Vagina (tissue), 2 donors: ENCODE data around the gene STK32B. TPM values are rescaled to one million over a fixed set of nuclear protein-coding genes. Genes with fewer than 3 reads are reported as not detected.

Experiments used
- DNase-seq, 2 donors: peaks; one replicate each; pipeline ENCODE4 v3.0.0-alpha.2; 2017; ENCODE audit errors: extremely low spot score in 2 of 2
- H3K27ac ChIP-seq: fragments of 200-600 bp; sonication (generic); one replicate; pipeline ENCODE4 v1.5.1; 2019
- H3K27me3 ChIP-seq: fragments of 200-600 bp; sonication (generic); one replicate; pipeline ENCODE4 v1.5.1; 2019
- H3K36me3 ChIP-seq, 2 donors: fragments of 200-600 bp; sonication (generic); one replicate each; pipeline ENCODE4 v1.5.1; 2017 to 2019
- H3K4me1 ChIP-seq: fragments of 200-600 bp; sonication (generic); one replicate; pipeline ENCODE4 v1.5.1; 2019
- H3K4me3 ChIP-seq, 2 donors: fragments of 200-600 bp; sonication (generic); 1 replicate in 1 of 2; 2 replicates in 1 of 2; pipeline ENCODE4 v1.5.1; 2016 to 2019
- H3K9me3 ChIP-seq: fragments of 200-600 bp; sonication (generic); one replicate; pipeline ENCODE4 v1.5.1; 2019
- POLR2A ChIP-seq, 2 donors: fragments of 450-650 bp; IDR thresholded peaks; one replicate each; pipeline ENCODE4 v1.6.1; 2017; ENCODE audit warnings: antibody characterized with exemption in 2 of 2, mild to moderate bottlenecking in 2 of 2, moderate library complexity in 2 of 2
- POLR2AphosphoS5 ChIP-seq, 2 donors: sonication (generic); formaldehyde crosslinking; IDR thresholded peaks; one replicate each; pipeline ENCODE4 v1.9.0; 2017; ENCODE audit warnings: antibody characterized with exemption in 2 of 2, mild to moderate bottlenecking in 2 of 2, low read depth in 1 of 2; ENCODE audit not compliant: insufficient read depth in 1 of 2
- intact Hi-C: fragments of 100-400 bp; cut with DNase I; formaldehyde crosslinking; loops from one replicate; pipeline ENCODE4 v1.15.1; 2023
- total RNA-seq: library from RNA; depleted of rRNA; stranded (reverse); fragments of >200 nt; gene quantifications from one replicate; pipeline ENCODE4 v1.2.3, GENCODE V29; 2016
- TF ChIP-seq, protein P1 (sequence below), 3 experiments: fragments of 450-650 bp in 2 of 3; fragments of 200-600 bp in 1 of 3; sonication (generic) in 1 of 3; IDR thresholded peaks; one replicate each; pipeline ENCODE4 v1.5.1; 2017 to 2019; ENCODE audit warnings: antibody characterized with exemption in 3 of 3, mild to moderate bottlenecking in 2 of 3, moderate library complexity in 2 of 3

The STK32B gene
- total RNA-seq, 1 donor from 2014 or later: 6.4 TPM

DNA sequence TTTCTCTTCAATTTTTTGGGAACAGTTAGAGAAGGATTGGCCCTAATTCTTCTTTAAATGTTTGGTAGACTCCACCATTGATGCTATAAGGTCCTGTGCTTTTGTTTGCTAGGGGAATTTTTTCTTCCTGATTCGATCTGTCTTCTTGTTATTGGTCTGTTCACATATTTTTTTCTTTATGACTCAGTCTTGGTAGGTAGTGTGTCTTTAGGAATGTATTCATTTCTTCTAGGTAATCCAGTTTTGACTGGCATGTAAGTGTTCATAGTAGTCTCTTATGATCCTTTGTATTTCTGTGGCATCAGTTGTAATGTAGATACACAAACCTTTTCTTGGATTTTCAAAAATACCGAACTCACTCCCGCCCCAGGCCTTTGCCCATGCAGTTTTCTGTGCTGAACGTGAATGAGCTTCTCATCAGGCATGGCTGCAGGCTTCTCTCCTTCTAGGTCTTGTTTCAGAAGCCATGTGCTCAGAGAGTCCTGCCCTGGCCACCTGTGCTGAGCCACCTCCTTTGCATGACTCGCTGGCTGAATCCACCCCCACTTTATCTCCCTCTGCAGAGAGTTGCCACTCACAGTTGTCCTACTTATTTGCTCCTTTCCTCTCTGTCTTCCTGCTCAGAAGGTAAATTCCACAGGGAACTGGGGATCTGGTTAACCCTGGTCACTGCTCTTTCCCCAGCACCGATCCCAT, 67.0 kb downstream of the STK32B start:
- intact Hi-C loops: no loop called here
- H3K4me3 ChIP-seq: no peak overlapping the region
- H3K27me3 ChIP-seq: no peaks in the 10 kb centered on the region
- H3K9me3 ChIP-seq: no peaks in the 10 kb centered on the region
- no peak for DNase-seq
- no peak overlapping the region for H3K27ac ChIP-seq
- TF ChIP-seq POLR2A (IDR thresholded peaks at IDR 0.05) (no peak), POLR2AphosphoS5 (IDR thresholded peaks at IDR 0.05; ENCODE audit: insufficient read depth in 1 of 2, low read depth in 1 of 2) (no peak)
- TF ChIP-seq, protein P1, sequence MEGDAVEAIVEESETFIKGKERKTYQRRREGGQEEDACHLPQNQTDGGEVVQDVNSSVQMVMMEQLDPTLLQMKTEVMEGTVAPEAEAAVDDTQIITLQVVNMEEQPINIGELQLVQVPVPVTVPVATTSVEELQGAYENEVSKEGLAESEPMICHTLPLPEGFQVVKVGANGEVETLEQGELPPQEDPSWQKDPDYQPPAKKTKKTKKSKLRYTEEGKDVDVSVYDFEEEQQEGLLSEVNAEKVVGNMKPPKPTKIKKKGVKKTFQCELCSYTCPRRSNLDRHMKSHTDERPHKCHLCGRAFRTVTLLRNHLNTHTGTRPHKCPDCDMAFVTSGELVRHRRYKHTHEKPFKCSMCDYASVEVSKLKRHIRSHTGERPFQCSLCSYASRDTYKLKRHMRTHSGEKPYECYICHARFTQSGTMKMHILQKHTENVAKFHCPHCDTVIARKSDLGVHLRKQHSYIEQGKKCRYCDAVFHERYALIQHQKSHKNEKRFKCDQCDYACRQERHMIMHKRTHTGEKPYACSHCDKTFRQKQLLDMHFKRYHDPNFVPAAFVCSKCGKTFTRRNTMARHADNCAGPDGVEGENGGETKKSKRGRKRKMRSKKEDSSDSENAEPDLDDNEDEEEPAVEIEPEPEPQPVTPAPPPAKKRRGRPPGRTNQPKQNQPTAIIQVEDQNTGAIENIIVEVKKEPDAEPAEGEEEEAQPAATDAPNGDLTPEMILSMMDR (IDR thresholded peaks at IDR 0.05): no peak
- H3K36me3 ChIP-seq: no peaks in the 10 kb centered on the region
- no peaks in the 10 kb centered on the region for H3K4me1 ChIP-seq

DNA sequence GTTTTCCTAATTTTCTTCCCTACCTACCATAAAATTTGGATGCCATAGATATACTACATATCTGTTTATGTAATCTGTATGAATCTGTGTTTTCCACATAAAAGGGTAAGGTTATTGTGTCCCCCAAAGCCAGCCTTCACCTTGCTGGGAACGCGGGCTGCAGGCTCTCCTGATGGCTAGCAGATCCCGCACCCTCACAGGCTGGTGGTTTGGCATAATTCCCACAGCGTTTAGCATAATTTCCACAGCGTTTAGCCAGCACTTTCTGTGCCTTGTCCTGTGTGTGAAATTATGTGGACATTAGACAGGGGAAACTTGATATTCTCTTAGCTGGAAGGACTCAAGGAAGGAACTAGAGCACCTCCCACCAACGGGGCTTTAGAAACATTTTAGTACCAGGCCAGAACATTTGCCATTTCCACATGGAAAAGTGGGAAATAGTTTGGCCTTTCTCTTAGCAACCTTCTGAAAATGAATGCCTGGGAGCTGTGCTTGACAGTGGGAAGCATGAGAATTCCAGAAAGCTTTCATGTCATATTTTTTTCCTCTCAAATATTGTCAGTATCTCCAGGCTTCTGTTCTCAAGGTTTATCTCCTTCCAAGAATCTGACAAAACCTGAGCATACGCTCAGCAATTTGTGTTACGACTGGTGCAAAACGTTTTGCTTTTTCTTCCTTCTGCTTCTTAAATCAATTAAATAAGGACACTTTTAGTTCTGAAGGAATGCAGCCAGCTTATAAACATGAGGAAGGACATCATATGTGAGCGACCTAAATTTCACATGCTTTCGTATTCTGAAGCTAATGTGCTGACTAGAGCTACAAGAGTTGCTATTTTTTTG, 67.9 kb downstream of the STK32B start:
- no peak for DNase-seq
- Histone ChIP-seq H3K9me3 (no peaks in the 10 kb centered on the region), H3K4me1 (no peaks in the 10 kb centered on the region), H3K27ac (no peak overlapping the region), H3K36me3 (no peaks in the 10 kb centered on the region), H3K4me3 (no peak overlapping the region), H3K27me3 (no peaks in the 10 kb centered on the region)
- TF ChIP-seq POLR2A (IDR thresholded peaks at IDR 0.05): no peak
- no peak for TF ChIP-seq POLR2AphosphoS5 (IDR thresholded peaks at IDR 0.05; ENCODE audit: insufficient read depth in 1 of 2, low read depth in 1 of 2)
- TF ChIP-seq, protein P1 (IDR thresholded peaks at IDR 0.05): no peak
- intact Hi-C loops: no loop called here

DNA sequence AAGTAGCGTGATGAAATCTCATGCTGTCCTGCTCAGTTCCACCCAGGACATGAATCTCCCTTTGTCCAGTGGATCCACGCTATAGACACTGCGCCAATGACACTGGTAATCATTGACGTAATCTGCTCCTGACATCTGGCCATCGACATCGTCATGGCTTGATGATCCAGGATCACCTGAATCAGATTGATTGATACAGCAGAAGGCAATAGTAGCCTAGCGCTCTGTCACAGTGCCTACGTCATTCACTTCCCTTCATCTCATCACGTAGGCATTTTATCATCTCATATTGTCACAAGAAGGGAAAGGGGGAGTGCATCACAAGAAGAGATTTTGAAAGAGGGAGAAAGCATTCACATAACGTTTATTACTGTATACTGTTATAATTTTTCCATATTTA, 68.8 kb downstream of the STK32B start:
- intact Hi-C loops: no loop called here
- Histone ChIP-seq H3K27ac (no peak overlapping the region), H3K27me3 (no peaks in the 10 kb centered on the region), H3K36me3 (no peaks in the 10 kb centered on the region), H3K4me3 (no peak overlapping the region), H3K4me1 (no peaks in the 10 kb centered on the region), H3K9me3 (no peaks in the 10 kb centered on the region)
- DNase-seq: no peak
- TF ChIP-seq POLR2AphosphoS5 (IDR thresholded peaks at IDR 0.05; ENCODE audit: insufficient read depth in 1 of 2, low read depth in 1 of 2) (no peak), POLR2A (IDR thresholded peaks at IDR 0.05) (no peak)
- TF ChIP-seq, protein P1 (IDR thresholded peaks at IDR 0.05): no peak

DNA sequence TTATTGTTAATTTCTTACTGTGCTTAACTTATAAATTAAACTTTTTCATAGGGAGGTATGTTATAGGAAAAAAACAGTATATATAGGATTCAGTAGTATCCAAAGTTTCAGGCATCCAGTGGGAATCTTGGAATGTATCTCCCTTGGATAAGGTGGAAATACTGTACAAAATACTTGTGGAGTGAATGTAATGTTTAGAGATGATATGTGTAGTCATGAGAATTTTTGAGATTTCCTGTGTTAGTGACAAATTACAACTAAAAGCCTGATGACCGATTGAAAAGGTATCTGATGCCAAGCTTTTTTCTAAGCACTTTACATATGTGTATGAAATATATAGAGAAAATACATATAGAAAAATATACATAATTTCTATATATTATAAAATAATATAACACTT, 69.2 kb downstream of the STK32B start:
- H3K36me3 ChIP-seq: no peaks in the 10 kb centered on the region
- no peak for TF ChIP-seq POLR2A (IDR thresholded peaks at IDR 0.05)
- no peak for TF ChIP-seq POLR2AphosphoS5 (IDR thresholded peaks at IDR 0.05; ENCODE audit: insufficient read depth in 1 of 2, low read depth in 1 of 2)
- TF ChIP-seq, protein P1 (IDR thresholded peaks at IDR 0.05): no peak
- no peak overlapping the region for H3K27ac ChIP-seq
- H3K4me1 ChIP-seq: no peaks in the 10 kb centered on the region
- H3K9me3 ChIP-seq: no peaks in the 10 kb centered on the region
- no peaks in the 10 kb centered on the region for H3K27me3 ChIP-seq
- no peak overlapping the region for H3K4me3 ChIP-seq
- DNase-seq: no peak
- intact Hi-C loops: no loop called here

DNA sequence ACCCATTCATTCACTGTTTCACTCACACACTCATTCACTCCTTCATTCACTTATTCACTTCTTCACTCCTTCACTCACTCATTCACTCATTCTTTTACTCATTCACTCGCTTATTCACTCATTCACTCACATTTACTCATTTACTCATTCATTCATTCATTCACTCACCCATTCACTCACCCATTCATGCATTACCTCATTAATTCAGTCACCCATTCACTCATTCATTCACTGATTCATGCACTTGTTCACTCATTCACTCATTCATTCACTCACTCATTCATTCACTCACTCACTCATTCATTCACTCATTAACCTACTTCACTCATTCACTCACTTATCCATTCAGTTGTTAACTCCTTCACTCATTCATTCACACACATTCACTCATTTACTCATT, 70.8 kb downstream of the STK32B start:
- TF ChIP-seq POLR2A (IDR thresholded peaks at IDR 0.05): no peak
- no peak for TF ChIP-seq POLR2AphosphoS5 (IDR thresholded peaks at IDR 0.05; ENCODE audit: insufficient read depth in 1 of 2, low read depth in 1 of 2)
- TF ChIP-seq, protein P1 (IDR thresholded peaks at IDR 0.05): no peak

More for the DNA sequence above, 70.8 kb downstream of the STK32B start:
- no peak for DNase-seq
- Histone ChIP-seq H3K27me3 (no peaks in the 10 kb centered on the region), H3K27ac (no peak overlapping the region), H3K4me3 (no peak overlapping the region), H3K4me1 (no peaks in the 10 kb centered on the region), H3K36me3 (no peaks in the 10 kb centered on the region), H3K9me3 (no peaks in the 10 kb centered on the region)
- intact Hi-C loops: no loop called here
